Left cardiac atrium (tissue), 4 donors: ENCODE data around the gene RAB31. TPM values are rescaled to one million over a fixed set of nuclear protein-coding genes. Genes with fewer than 3 reads are reported as not detected.

Source experiments
- ATAC-seq, 2 donors: fragments of 200-7000 bp; cut with Tn5 transposase; one replicate each; pipeline ENCODE4 v1.9.1; 2020; ENCODE audit warnings: mild to moderate bottlenecking in 2 of 2, moderate library complexity in 2 of 2
- DNase-seq: peaks from one replicate; pipeline ENCODE4 v3.0.0-alpha.2; 2020
- intact Hi-C, 2 donors: fragments of 100-400 bp; cut with DNase I; formaldehyde crosslinking; loops; one replicate each; pipeline versions ENCODE4 v1.14.1 to v1.15.1; 2022 to 2023
- total RNA-seq, 2 donors: library from RNA; stranded (reverse); fragmentation: NEBNext Ultra II Directional; extraction: Animal tissue kit (Norgen Biotek cat#: 25700); gene quantifications; one replicate each; pipeline ENCODE4 v1.2.1, GENCODE V29; 2021
- donor health status: DM: no; HTN: yes; CAD: no.
- donor health status: DM: no; HTN: yes; CAD: no; lungs with severe emphysema.
- donor health status: DM: yes; HTN: yes; CAD: no.
- donor health status: Dilated cardiomyopathy.

RAB31 gene
- total RNA-seq, 2 donors from 2014 or later: 21.2 to 31.1 TPM

- ATAC-seq (no peak), DNase-seq (no peak)
- intact Hi-C loops: no loop called here
Measured at GRCh38 chr18:9726175-9726574, 18.1 kb downstream of the RAB31 start.

- intact Hi-C loops: no loop called here
- DNase-seq: no peak
- no peak for ATAC-seq
Measured at GRCh38 chr18:9726936-9727335, 18.8 kb downstream of the RAB31 start.

GRCh38 chr18:9730786-9731185, 22.7 kb downstream of the RAB31 start:
- intact Hi-C loops: no loop called here
- ATAC-seq: no peak
- no peak for DNase-seq

- intact Hi-C loops: no loop called here
- DNase-seq (no peak), ATAC-seq (peak in 1 of 2 donors; percentile 76)
Measured at GRCh38 chr18:9731380-9731779, 23.3 kb downstream of the RAB31 start.

GRCh38 chr18:9732031-9732430, 23.9 kb downstream of the RAB31 start:
- DNase-seq: no peak
- ATAC-seq: no peak
- intact Hi-C loops: no loop called here

- DNase-seq (no peak), ATAC-seq (peak in 1 of 2 donors; percentile 7)
- intact Hi-C loops: no loop called here
Measured at GRCh38 chr18:9734189-9734588, 26.1 kb downstream of the RAB31 start.

GRCh38 chr18:9735238-9735637, 27.1 kb downstream of the RAB31 start:
- intact Hi-C loops: no loop called here
- no peak for ATAC-seq
- no peak for DNase-seq

- intact Hi-C loops: no loop called here
Measured at GRCh38 chr18:9735879-9736278, 27.8 kb downstream of the RAB31 start.

GRCh38 chr18:9736286-9736835, 28.3 kb downstream of the RAB31 start:
- no peak for DNase-seq
- ATAC-seq: no peak
- intact Hi-C loops: no loop called here

More at GRCh38 chr18:9735879-9736278, 27.8 kb downstream of the RAB31 start:
- ATAC-seq (no peak), DNase-seq (no peak)

- ATAC-seq (no peak), DNase-seq (no peak)
- intact Hi-C loops: no loop called here
Measured at GRCh38 chr18:9737006-9737405, 28.9 kb downstream of the RAB31 start.

- no peak for ATAC-seq
- intact Hi-C loops: no loop called here
- DNase-seq: no peak
Measured at GRCh38 chr18:9737472-9738121, 29.5 kb downstream of the RAB31 start.

- intact Hi-C loops: no loop called here
- ATAC-seq: no peak
- DNase-seq: no peak
Measured at GRCh38 chr18:9738266-9738969, 30.3 kb downstream of the RAB31 start.

GRCh38 chr18:9739516-9739915, 31.4 kb downstream of the RAB31 start:
- DNase-seq: no peak
- ATAC-seq: no peak
- intact Hi-C loops: no loop called here

GRCh38 chr18:9740071-9740470, 32.0 kb downstream of the RAB31 start:
- ATAC-seq: no peak
- intact Hi-C loops: no loop called here
- DNase-seq: no peak

GRCh38 chr18:9741406-9741792, 33.3 kb downstream of the RAB31 start:
- intact Hi-C loops: no loop called here
- DNase-seq (no peak), ATAC-seq (peak in 1 of 2 donors; percentile 13)

- DNase-seq (peak; percentile 58), ATAC-seq (peak; percentile 44 to 65)
- intact Hi-C loops: no loop called here
Measured at GRCh38 chr18:9741793-9742523, 33.9 kb downstream of the RAB31 start.

- ATAC-seq (peak; percentile 38 to 66), DNase-seq (no peak)
- intact Hi-C loops: no loop called here
Measured at GRCh38 chr18:9742524-9743131, 34.5 kb downstream of the RAB31 start.

GRCh38 chr18:9743200-9744016, 35.3 kb downstream of the RAB31 start:
- intact Hi-C loops: no loop called here
- ATAC-seq (peak in 1 of 2 donors; percentile 62), DNase-seq (peak; percentile 36)

GRCh38 chr18:9746958-9747357, 38.9 kb downstream of the RAB31 start:
- DNase-seq: no peak

More at GRCh38 chr18:9746958-9747357, 38.9 kb downstream of the RAB31 start:
- no peak for ATAC-seq
- intact Hi-C loops: no loop called here
